NCI-H2081 treated with DMSO at 0.1 percent for 48 hours (cell line): Measurements from ENCODE around the gene MGAT4A.

Source experiments
- DNase-seq: peaks from one replicate; lab custom pipeline; 2025; lab: John Stamatoyannopoulos, UW

Gene MGAT4A

GRCh38 chr2:98731041-98731893, at the start of gene MGAT4A:
Gene MGAT4A (minus strand): TSS chr2:98731132. CDS start chr2:98726332, 4,800 bp downstream.
- no peak for DNase-seq

GRCh38 chr2:98778741-98779483, 48.0 kb upstream of the MGAT4A start:
- DNase-seq = no peak

GRCh38 chr2:98778151-98778550, 47.2 kb upstream of the MGAT4A start:
- no peak for DNase-seq

- no peak for DNase-seq
Observed at GRCh38 chr2:98777710-98778109, 46.8 kb upstream of the MGAT4A start.

- no peak for DNase-seq
Observed at GRCh38 chr2:98777076-98777475, 46.1 kb upstream of the MGAT4A start.

- no peak for DNase-seq
Observed at GRCh38 chr2:98776136-98776535, 45.2 kb upstream of the MGAT4A start.

GRCh38 chr2:98775146-98775986, 44.4 kb upstream of the MGAT4A start:
- DNase-seq = peak; percentile 77

- no peak for DNase-seq
Observed at GRCh38 chr2:98773907-98774306, 43.0 kb upstream of the MGAT4A start.

GRCh38 chr2:98773169-98773568, 42.2 kb upstream of the MGAT4A start:
- no peak for DNase-seq

- DNase-seq = no peak
Observed at GRCh38 chr2:98772536-98772935, 41.6 kb upstream of the MGAT4A start.

- no peak for DNase-seq
Observed at GRCh38 chr2:98771721-98772524, 41.0 kb upstream of the MGAT4A start.

GRCh38 chr2:98771264-98771663, 40.3 kb upstream of the MGAT4A start:
- DNase-seq = no peak

- no peak for DNase-seq
Observed at GRCh38 chr2:98769784-98770183, 38.9 kb upstream of the MGAT4A start.

- DNase-seq = no peak
Observed at GRCh38 chr2:98769114-98769476, 38.2 kb upstream of the MGAT4A start.

- DNase-seq = no peak
Observed at GRCh38 chr2:98768384-98769113, 37.6 kb upstream of the MGAT4A start.

GRCh38 chr2:98764499-98764898, 33.6 kb upstream of the MGAT4A start:
- no peak for DNase-seq

- DNase-seq = no peak
Observed at GRCh38 chr2:98763209-98763951, 32.4 kb upstream of the MGAT4A start.

GRCh38 chr2:98761909-98762308, 31.0 kb upstream of the MGAT4A start:
- no peak for DNase-seq

GRCh38 chr2:98761267-98761781, 30.4 kb upstream of the MGAT4A start:
- DNase-seq = no peak
